SJSA1 (cell line): ENCODE measurements around the gene EFL1. TPM values are rescaled to one million over a fixed set of nuclear protein-coding genes. Genes with fewer than 3 reads are reported as not detected.

ENCODE experiments used
- DNase-seq, 2 experiments: peaks; one replicate each; pipeline ENCODE4 v3.0.0-alpha.2; 2015 to 2020; ENCODE audit warnings: low spot score in 2 of 2, low read depth in 1 of 2
- H3K27ac ChIP-seq: fragments of 250-450 bp; sonication (Bioruptor Pico); 2 replicates; pipeline ENCODE4 v1.5.1; 2020; ENCODE audit warnings: mild to moderate bottlenecking, moderate library complexity
- H3K27me3 ChIP-seq: fragments of 250-450 bp; sonication (Bioruptor Pico); replicated peaks from 2 replicates; pipeline ENCODE4 v1.5.1; 2020; ENCODE audit warnings: mild to moderate bottlenecking, moderate library complexity
- H3K36me3 ChIP-seq: fragments of 250-450 bp; sonication (Bioruptor Pico); 2 replicates; pipeline ENCODE4 v1.5.1; 2020; ENCODE audit warnings: mild to moderate bottlenecking
- H3K4me1 ChIP-seq: fragments of 250-450 bp; sonication (Bioruptor Pico); replicated peaks from 2 replicates; pipeline ENCODE4 v1.6.1; 2021; ENCODE audit warnings: mild to moderate bottlenecking
- H3K4me3 ChIP-seq: fragments of 250-450 bp; sonication (Bioruptor Pico); 2 replicates; pipeline ENCODE4 v1.5.1; 2020; ENCODE audit warnings: mild to moderate bottlenecking
- H3K9me3 ChIP-seq: fragments of 250-450 bp; sonication (Bioruptor Pico); replicated peaks from 2 replicates; pipeline ENCODE4 v1.5.1; 2020; ENCODE audit warnings: mild to moderate bottlenecking
- total RNA-seq: library from RNA; depleted of rRNA; stranded (reverse); fragments of >200 nt; shearing (Covaris generic); gene quantifications from 2 replicates; pipeline ENCODE4 v1.2.3, GENCODE V29; 2014

EFL1 gene
- total RNA-seq, 1 experiment from 2014 or later = 15.1 TPM

DNA sequence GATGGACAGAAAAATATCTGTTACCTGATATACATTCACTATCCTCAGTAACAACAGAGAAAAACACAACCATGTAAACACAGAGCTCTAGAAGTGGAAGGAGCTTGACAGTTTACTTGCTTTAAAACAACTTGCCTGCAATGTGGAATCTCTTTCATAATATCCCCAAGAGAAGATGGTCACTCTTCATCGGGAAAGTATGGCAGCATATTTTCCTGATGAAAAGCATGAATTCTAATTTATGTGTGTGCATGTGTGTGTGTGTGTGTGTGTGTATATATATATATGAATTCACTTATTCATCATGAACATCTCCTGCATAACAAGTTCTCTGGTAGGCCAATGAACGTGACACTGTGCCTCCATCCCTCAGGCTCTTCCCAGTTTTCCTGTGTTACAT, 81.2 kb downstream of the EFL1 start:
- Histone ChIP-seq H3K4me3 (no peak overlapping the region), H3K4me1 (peaks cover 23% of the 10 kb centered on the region), H3K27me3 (no peaks in the 10 kb centered on the region), H3K36me3 (no peaks in the 10 kb centered on the region), H3K9me3 (no peaks in the 10 kb centered on the region), H3K27ac (no peak overlapping the region)
- no peak for DNase-seq

- Histone ChIP-seq H3K4me3 (no peak overlapping the region), H3K27me3 (no peaks in the 10 kb centered on the region), H3K27ac (peak overlapping the region; percentile 62), H3K9me3 (no peaks in the 10 kb centered on the region), H3K4me1 (peaks cover 23% of the 10 kb centered on the region), H3K36me3 (no peaks in the 10 kb centered on the region)
- DNase-seq = peak in 1 of 2 experiments; percentile 72
Observed at GRCh38 chr15:82178061-82178460, 84.5 kb downstream of the EFL1 start.

- Histone ChIP-seq H3K36me3 (no peaks in the 10 kb centered on the region), H3K4me3 (no peak overlapping the region), H3K27ac (peak overlapping the region; percentile 62), H3K4me1 (peaks cover 23% of the 10 kb centered on the region), H3K27me3 (no peaks in the 10 kb centered on the region), H3K9me3 (no peaks in the 10 kb centered on the region)
- peak in 1 of 2 experiments; percentile 74 for DNase-seq
Observed at GRCh38 chr15:82177291-82178010, 85.1 kb downstream of the EFL1 start.

DNA sequence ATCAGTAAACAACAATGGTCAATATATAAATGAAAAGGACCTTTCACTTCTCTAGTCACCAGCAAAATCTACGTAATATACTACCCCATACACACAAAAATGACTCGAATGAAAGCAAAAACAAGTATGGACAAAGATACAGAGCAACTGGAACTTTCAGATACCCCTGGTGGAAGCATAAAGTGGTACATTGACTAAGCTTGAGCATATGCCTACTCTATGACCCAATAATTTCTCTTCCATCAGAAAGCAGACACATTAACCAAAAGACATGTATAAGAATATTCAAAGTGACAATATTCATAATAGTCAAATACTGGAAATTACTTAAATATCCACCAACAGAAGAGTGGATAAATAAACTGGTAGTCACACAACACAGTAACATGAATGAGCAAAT, 86.0 kb downstream of the EFL1 start:
- H3K27me3 ChIP-seq = no peaks in the 10 kb centered on the region
- H3K4me1 ChIP-seq = peaks cover 23% of the 10 kb centered on the region
- no peaks in the 10 kb centered on the region for H3K9me3 ChIP-seq
- no peaks in the 10 kb centered on the region for H3K36me3 ChIP-seq
- no peak overlapping the region for H3K4me3 ChIP-seq
- no peak overlapping the region for H3K27ac ChIP-seq
- no peak for DNase-seq

DNA sequence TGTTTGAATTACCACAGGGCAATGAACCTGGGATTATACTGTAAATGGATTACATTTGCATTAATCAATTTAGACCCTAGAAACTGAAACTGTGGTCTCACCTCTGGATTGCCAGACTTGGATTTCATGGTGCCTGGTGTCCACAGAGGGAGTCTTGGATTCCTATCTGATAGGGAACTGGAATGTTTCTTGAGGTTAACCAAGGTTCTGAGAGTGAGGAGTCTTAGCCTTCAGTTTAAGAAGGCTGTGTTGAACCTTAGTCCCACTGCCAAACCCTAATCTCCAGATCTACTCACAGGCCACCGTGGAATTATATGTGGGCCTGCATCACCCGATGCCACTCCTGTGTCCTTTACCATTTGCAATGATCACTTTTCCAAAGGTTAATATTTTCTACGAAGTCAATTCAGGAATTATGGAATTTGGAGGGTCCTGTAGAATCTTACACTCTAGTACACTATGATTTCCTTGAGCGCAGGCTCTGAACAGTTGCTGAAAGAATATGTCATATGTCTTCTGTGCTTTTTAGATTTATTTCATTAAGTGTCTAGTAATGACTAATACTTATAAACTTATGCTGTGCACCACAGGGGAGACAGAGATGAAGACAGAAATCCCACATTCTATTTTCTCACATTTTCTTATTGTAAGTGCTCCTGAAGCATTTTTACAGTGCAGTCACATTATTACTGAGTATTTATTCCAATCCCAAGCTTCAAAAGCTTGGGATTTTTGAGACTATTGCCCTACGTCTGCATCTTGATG, 87.9 kb downstream of the EFL1 start:
- H3K27ac ChIP-seq = no peak overlapping the region
- no peaks in the 10 kb centered on the region for H3K27me3 ChIP-seq
- H3K4me1 ChIP-seq = peaks cover 23% of the 10 kb centered on the region
- DNase-seq = no peak
- H3K4me3 ChIP-seq = no peak overlapping the region
- no peaks in the 10 kb centered on the region for H3K9me3 ChIP-seq
- no peaks in the 10 kb centered on the region for H3K36me3 ChIP-seq

- H3K9me3 ChIP-seq = no peaks in the 10 kb centered on the region
- no peaks in the 10 kb centered on the region for H3K36me3 ChIP-seq
- no peaks in the 10 kb centered on the region for H3K27me3 ChIP-seq
- DNase-seq = no peak
- peaks cover 18% of the 10 kb centered on the region for H3K4me1 ChIP-seq
- H3K4me3 ChIP-seq = no peak overlapping the region
- no peak overlapping the region for H3K27ac ChIP-seq
Observed at GRCh38 chr15:82173108-82173507, 89.4 kb downstream of the EFL1 start.

DNA sequence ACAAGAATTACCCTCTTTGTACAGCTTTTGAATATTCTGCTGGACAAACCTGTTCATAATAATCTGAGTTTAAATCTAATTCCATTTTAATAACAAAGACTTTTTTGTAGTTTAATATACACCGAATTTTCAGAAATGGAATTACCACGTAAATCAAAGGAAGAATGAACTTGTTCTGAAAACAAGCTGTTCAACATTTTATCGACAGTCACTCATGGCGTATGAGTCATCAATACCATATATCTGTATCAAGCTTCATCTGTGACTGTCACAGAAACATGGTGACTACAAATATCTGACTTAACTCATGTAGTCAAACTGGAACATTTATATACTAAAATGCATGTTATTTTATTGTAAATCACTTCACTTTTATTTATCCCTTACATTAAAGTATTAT, 90.0 kb downstream of the EFL1 start:
- Histone ChIP-seq H3K36me3 (no peaks in the 10 kb centered on the region), H3K27ac (no peak overlapping the region), H3K9me3 (no peaks in the 10 kb centered on the region), H3K27me3 (no peaks in the 10 kb centered on the region), H3K4me1 (peaks cover 12% of the 10 kb centered on the region), H3K4me3 (no peak overlapping the region)
- no peak for DNase-seq

DNA sequence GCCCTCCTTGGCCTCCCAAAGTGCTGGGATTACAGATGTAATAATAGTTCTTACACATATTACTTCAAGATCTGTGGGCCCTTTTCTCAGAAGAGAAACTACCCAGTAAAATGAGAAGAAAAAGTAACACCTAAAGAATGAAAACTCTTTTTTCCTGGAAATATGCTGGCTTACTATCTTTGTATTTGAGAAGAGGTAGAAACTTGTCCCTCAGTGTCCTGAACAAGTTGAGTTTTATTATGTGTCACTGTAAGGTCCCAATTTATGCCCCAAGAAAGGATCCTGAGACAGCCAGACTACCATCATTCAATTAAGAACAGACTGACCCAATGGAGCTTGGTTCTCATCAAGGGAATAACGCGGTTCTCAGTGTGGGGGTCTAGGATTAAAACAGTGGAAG, 93.8 kb downstream of the EFL1 start:
- no peaks in the 10 kb centered on the region for H3K9me3 ChIP-seq
- H3K27ac ChIP-seq = no peak overlapping the region
- no peak overlapping the region for H3K4me3 ChIP-seq
- H3K27me3 ChIP-seq = no peaks in the 10 kb centered on the region
- no peaks in the 10 kb centered on the region for H3K36me3 ChIP-seq
- no peaks in the 10 kb centered on the region for H3K4me1 ChIP-seq
- DNase-seq = no peak

- H3K4me1 ChIP-seq = no peaks in the 10 kb centered on the region
- no peaks in the 10 kb centered on the region for H3K9me3 ChIP-seq
- no peaks in the 10 kb centered on the region for H3K27me3 ChIP-seq
- no peak overlapping the region for H3K27ac ChIP-seq
- H3K36me3 ChIP-seq = no peaks in the 10 kb centered on the region
- no peak for DNase-seq
- H3K4me3 ChIP-seq = no peak overlapping the region
Observed at GRCh38 chr15:82168296-82168695, 94.2 kb downstream of the EFL1 start.

GRCh38 chr15:82165948-82166376, 96.6 kb downstream of the EFL1 start:
- Histone ChIP-seq H3K4me3 (no peak overlapping the region), H3K27ac (no peak overlapping the region), H3K36me3 (peaks cover 5% of the 10 kb centered on the region), H3K27me3 (no peaks in the 10 kb centered on the region), H3K4me1 (no peaks in the 10 kb centered on the region; the same call in 1 of the 2 replicates), H3K9me3 (no peaks in the 10 kb centered on the region)
- no peak for DNase-seq

DNA sequence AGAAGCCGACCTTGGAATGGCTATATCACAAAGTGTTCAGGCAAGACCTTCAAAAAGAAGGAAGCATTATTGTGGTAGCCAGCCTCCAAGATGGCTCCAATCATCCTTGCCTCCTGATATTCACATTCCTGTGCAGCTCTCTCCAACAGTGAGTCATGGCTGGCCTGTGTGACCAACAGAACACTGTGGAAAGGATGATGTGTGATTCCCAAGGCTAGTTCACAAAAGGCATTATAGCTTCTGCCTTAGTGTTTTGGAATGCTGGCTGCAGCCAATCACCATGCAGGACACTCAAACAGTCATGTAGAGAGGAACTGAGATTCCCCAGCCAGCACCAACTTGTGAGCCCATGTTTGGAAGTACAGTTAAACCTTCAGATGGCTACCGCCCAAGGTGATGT, 102.6 kb downstream of the EFL1 start:
- Histone ChIP-seq H3K36me3 (peaks cover 8% of the 10 kb centered on the region), H3K4me3 (no peak overlapping the region), H3K27ac (peak overlapping the region; percentile 65), H3K4me1 (peaks cover 14% of the 10 kb centered on the region), H3K9me3 (no peaks in the 10 kb centered on the region), H3K27me3 (no peaks in the 10 kb centered on the region)
- peak; percentile 79 to 90 for DNase-seq

DNA sequence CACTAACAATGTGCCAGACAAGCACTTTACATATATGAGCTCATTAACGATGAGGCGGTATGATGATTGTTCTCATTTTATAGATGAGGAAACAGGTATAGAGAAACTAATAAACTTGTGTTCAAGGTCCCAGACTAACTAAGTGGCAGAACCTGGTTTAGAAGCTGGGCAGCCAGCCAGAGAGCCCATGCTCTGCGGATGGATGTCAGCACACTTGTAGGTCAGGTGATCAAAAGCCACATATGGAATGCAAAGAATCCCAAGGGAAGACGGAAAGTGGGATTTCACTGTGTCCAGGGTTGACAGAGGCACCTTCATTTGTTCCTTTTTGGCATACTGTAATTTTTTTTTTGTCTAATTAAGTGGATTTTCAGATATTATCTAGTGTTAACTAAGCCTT, 103.7 kb downstream of the EFL1 start:
- Histone ChIP-seq H3K36me3 (peaks cover 8% of the 10 kb centered on the region), H3K4me1 (peaks cover 14% of the 10 kb centered on the region), H3K27me3 (no peaks in the 10 kb centered on the region), H3K9me3 (no peaks in the 10 kb centered on the region), H3K4me3 (no peak overlapping the region), H3K27ac (no peak overlapping the region)
- no peak for DNase-seq

DNA sequence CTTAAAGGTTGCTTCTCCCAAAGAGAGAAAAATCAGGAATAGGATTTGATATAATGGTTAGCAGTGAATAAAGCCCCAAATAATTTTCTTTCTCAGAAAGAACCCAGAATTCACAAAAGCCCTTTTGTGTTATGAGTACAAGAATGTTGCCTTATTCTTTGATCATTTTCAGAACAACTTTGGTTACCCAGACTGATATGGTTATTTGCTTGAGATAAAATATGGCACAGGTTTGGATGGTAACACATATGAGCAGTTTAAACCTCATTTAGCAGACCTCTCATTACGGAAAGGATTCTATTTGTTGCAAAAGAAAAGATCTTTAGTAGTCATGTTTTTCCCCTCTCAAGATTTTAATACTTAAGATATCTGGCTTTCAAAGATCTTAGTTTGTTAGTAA, 111.9 kb downstream of the EFL1 start:
- no peak for DNase-seq
- peaks cover 19% of the 10 kb centered on the region for H3K4me1 ChIP-seq
- no peak overlapping the region for H3K27ac ChIP-seq
- H3K36me3 ChIP-seq = peaks cover 13% of the 10 kb centered on the region
- H3K4me3 ChIP-seq = no peak overlapping the region
- no peaks in the 10 kb centered on the region for H3K27me3 ChIP-seq
- no peaks in the 10 kb centered on the region for H3K9me3 ChIP-seq

DNA sequence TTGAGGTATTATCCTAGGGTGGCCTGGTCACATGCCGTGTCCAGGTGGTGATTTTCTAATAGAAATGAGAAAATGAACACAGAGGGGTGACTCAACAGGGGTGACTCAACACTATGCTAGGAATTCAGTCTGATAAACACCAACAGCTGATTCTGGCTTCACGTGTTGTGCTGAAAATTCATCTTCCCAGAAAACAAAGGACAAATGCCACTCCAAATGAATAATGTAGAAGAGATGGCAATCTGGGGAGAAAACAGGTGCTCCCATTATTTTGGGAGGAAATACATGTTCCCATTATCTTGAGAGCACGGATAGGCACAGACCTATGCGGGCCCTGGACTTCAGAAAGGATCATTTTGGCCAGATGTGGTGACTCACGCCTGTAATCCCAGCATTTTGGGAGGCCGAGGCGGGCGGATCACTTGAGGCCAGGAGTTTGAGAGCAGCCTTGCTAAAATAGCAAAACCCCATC, 115.5 kb downstream of the EFL1 start:
- DNase-seq = peak; percentile 77 to 91
- H3K27me3 ChIP-seq = no peaks in the 10 kb centered on the region
- peaks cover 13% of the 10 kb centered on the region for H3K36me3 ChIP-seq
- no peak overlapping the region for H3K4me3 ChIP-seq
- H3K4me1 ChIP-seq = peaks cover 19% of the 10 kb centered on the region
- no peaks in the 10 kb centered on the region for H3K9me3 ChIP-seq
- H3K27ac ChIP-seq = peak overlapping the region; percentile 86
